ENCODE results near the gene PDZD4. TPM values are rescaled to one million over a fixed set of nuclear protein-coding genes. Genes with fewer than 3 reads are reported as not detected.

PDZD4 gene
- polyA plus RNA-seq, 1 of the 3 experiments (the other 2 are of a cell fraction), result 1.9 TPM

DNA sequence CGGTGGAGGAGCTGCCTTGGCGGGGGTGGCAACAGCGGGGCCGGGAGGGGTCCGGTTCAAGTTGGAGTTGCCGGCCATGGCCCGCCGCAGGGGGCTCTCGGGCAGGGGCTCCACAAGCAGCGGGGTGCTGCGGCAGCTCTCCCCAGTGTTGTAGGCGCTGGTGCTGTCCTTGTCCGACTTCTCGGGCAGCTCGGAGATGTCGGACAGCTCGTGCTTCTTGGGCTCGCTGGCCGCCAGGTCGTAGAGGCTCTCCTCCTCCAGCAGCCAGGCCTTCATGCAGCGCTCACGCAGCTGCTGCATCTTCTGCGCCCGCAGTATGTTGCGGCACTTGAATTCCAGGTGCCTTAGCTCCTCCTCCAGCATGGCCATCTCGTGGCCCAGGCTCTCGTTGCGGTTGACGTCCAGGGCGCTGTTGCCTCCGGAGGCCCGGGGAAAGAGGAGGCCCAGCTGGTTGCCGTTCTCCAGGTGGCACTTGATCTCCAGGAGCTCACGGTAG, 26.2 kb downstream of the PDZD4 start:
- CTCF ChIA-PET, result interaction anchor here (1.1 kb wide), 2 partner anchors 14 to 81 kb away, joined by 3 read pairs; no protein-coding TSS in a partner anchor
- H3F3A ChIP-seq (replicated peaks; ENCODE audit: insufficient read depth), result no peaks in the 10 kb centered on the region
- no peak for DNase-seq
- no peak overlapping the region for H3K27ac ChIP-seq (ENCODE audit: low read depth in 2 of 2, low read length in 1 of 2)
- no peak overlapping the region for H3K9ac ChIP-seq
- H3K4me2 ChIP-seq, result no peak overlapping the region
- no peak overlapping the region for H2AFZ ChIP-seq (ENCODE audit: low read depth)
- H3K27me3 ChIP-seq (ENCODE audit: insufficient read depth), result peaks cover 9% of the 10 kb centered on the region
- H3K4me1 ChIP-seq (ENCODE audit: control insufficient read depth in 1 of 2, insufficient read depth in 2 of 2, low read depth in 1 of 2, low read length in 1 of 2), result no peaks in the 10 kb centered on the region; a peak in 1 of 4 replicates
- H3K4me3 ChIP-seq (ENCODE audit: low read depth in 2 of 2, low read length in 1 of 2), result no peak overlapping the region
- no peaks in the 10 kb centered on the region for H3K9me2 ChIP-seq
- no peaks in the 10 kb centered on the region for H4K20me1 ChIP-seq (ENCODE audit: insufficient read depth)
- no peak for TF ChIP-seq TEAD4 (IDR thresholded peaks at IDR 0.05; ENCODE audit: borderline replicate concordance, insufficient read depth)
- no peak for TF ChIP-seq CHD2 (IDR thresholded peaks at IDR 0.05; ENCODE audit: low read length, partially characterized antibody)
- TF ChIP-seq, protein P1, sequence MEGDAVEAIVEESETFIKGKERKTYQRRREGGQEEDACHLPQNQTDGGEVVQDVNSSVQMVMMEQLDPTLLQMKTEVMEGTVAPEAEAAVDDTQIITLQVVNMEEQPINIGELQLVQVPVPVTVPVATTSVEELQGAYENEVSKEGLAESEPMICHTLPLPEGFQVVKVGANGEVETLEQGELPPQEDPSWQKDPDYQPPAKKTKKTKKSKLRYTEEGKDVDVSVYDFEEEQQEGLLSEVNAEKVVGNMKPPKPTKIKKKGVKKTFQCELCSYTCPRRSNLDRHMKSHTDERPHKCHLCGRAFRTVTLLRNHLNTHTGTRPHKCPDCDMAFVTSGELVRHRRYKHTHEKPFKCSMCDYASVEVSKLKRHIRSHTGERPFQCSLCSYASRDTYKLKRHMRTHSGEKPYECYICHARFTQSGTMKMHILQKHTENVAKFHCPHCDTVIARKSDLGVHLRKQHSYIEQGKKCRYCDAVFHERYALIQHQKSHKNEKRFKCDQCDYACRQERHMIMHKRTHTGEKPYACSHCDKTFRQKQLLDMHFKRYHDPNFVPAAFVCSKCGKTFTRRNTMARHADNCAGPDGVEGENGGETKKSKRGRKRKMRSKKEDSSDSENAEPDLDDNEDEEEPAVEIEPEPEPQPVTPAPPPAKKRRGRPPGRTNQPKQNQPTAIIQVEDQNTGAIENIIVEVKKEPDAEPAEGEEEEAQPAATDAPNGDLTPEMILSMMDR (IDR thresholded peaks at IDR 0.05), result no peak
- TF ChIP-seq REST (IDR thresholded peaks at IDR 0.05; ENCODE audit: low read depth, low read length), result no peak
- no peak for TF ChIP-seq FOXM1 (IDR thresholded peaks at IDR 0.05; ENCODE audit: low read depth)
- TF ChIP-seq TCF12 (IDR thresholded peaks at IDR 0.05), result no peak
- no peak for TF ChIP-seq EP300 (IDR thresholded peaks at IDR 0.05; ENCODE audit: borderline replicate concordance in 1 of 2, low read depth in 1 of 2, low read length in 1 of 2)
- TF ChIP-seq YY1 (IDR thresholded peaks at IDR 0.05; ENCODE audit: low read depth), result no peak
- TF ChIP-seq MXI1 (IDR thresholded peaks at IDR 0.05; ENCODE audit: low read depth, low read length), result no peak
- TF ChIP-seq RAD21 (IDR thresholded peaks at IDR 0.05; ENCODE audit: low read length), result no peak
- no peak for TF ChIP-seq GATA2 (CRISPR knock-in tag; IDR thresholded peaks at IDR 0.05)
- TF ChIP-seq NRF1 (IDR thresholded peaks at IDR 0.05; ENCODE audit: low read depth, low read length), result no peak
- TF ChIP-seq RCOR1 (IDR thresholded peaks at IDR 0.05; ENCODE audit: low read length), result no peak
- no peak for TF ChIP-seq USF1 (IDR thresholded peaks at IDR 0.05; ENCODE audit: borderline replicate concordance, low read depth)
- TF ChIP-seq, protein P2, sequence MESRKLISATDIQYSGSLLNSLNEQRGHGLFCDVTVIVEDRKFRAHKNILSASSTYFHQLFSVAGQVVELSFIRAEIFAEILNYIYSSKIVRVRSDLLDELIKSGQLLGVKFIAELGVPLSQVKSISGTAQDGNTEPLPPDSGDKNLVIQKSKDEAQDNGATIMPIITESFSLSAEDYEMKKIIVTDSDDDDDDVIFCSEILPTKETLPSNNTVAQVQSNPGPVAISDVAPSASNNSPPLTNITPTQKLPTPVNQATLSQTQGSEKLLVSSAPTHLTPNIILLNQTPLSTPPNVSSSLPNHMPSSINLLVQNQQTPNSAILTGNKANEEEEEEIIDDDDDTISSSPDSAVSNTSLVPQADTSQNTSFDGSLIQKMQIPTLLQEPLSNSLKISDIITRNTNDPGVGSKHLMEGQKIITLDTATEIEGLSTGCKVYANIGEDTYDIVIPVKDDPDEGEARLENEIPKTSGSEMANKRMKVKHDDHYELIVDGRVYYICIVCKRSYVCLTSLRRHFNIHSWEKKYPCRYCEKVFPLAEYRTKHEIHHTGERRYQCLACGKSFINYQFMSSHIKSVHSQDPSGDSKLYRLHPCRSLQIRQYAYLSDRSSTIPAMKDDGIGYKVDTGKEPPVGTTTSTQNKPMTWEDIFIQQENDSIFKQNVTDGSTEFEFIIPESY (IDR thresholded peaks at IDR 0.05; ENCODE audit: borderline replicate concordance, low read depth), result no peak
- TF ChIP-seq RXRA (IDR thresholded peaks at IDR 0.05; ENCODE audit: borderline replicate concordance, low read depth), result no peak
- no peak for TF ChIP-seq FOXJ3 (CRISPR knock-in tag; IDR thresholded peaks at IDR 0.05)
- no peak for TF ChIP-seq IRF3 (IDR thresholded peaks at IDR 0.05; ENCODE audit: low read depth, low read length)
- TF ChIP-seq FOSL2 (IDR thresholded peaks at IDR 0.05; ENCODE audit: borderline replicate concordance, low read depth), result no peak
- no peak for TF ChIP-seq TAF1 (IDR thresholded peaks at IDR 0.05; ENCODE audit: borderline replicate concordance, low read depth, low read length)
- WGBS (ENCODE audit: low lambda C conversion rate), result 61% methylated on average over 15 of the region's 34 CpGs
- POLR2A ChIA-PET, result interaction anchor here (0.8 kb wide), 1 partner anchor 15 kb away, joined by 3 read pairs; no protein-coding TSS in a partner anchor
- no peaks in the 10 kb centered on the region for H3K9me3 ChIP-seq
- no peaks in the 10 kb centered on the region for H3K79me2 ChIP-seq (ENCODE audit: insufficient read depth)
- H3K36me3 ChIP-seq (replicated peaks in 1 of 2; ENCODE audit: control insufficient read depth in 1 of 2, insufficient read depth in 2 of 2, low read length in 1 of 2), result no peaks in the 10 kb centered on the region
